ENCODE data around the gene NAXD. TPM values are rescaled to one million over a fixed set of nuclear protein-coding genes. Genes with fewer than 3 reads are reported as not detected.
"Not testable (repeated sequence)": the region's sequence is repeated elsewhere in the genome, so short reads cannot be mapped to it uniquely, and the experiment has no call there.

The NAXD gene
- total and polyA plus RNA-seq, 2 experiments from 2014 or later = 16.9 to 18.5 TPM

GRCh38 chr13:110632255-110632654 lies 16.9 kb downstream of the NAXD start:
- ATAC-seq; H3K27me3 Mint-ChIP-seq (ENCODE audit: insufficient read depth, low read depth, poor library complexity); H3K27me3 ChIP-seq (ENCODE audit: insufficient read depth); H3K27ac ChIP-seq (ENCODE audit: low read depth); H3K9me2 ChIP-seq (ENCODE audit: insufficient read depth); H3K9me3 Mint-ChIP-seq; H3K4me2 ChIP-seq; H3K4me1 ChIP-seq (ENCODE audit: insufficient read depth); H2AFZ ChIP-seq; H3K4me3 Mint-ChIP-seq; H3K4me3 ChIP-seq; H4K20me1 ChIP-seq (replicated peaks; ENCODE audit: insufficient read depth); H3F3A ChIP-seq (replicated peaks; ENCODE audit: low read depth); DNase-seq (ENCODE audit: low spot score); H3K4me1 Mint-ChIP-seq: not testable (repeated sequence)
- H3K36me3 ChIP-seq (ENCODE audit: insufficient read depth) = peaks cover 10% of the 10 kb centered on the region; the same call in 1 of the 2 replicates
- Mint-ChIP-seq H3K27ac (0 out of 2 replicates have a peak overlapping the region, but pooled peaks have one; percentile 46), H3K36me3 (ENCODE audit: low read depth) (peaks cover 81% of the 10 kb centered on the region)
- H3K79me2 ChIP-seq (replicated peaks; ENCODE audit: insufficient read depth) = peaks cover 60% of the 10 kb centered on the region

GRCh38 chr13:110633776-110634175 lies 18.4 kb downstream of the NAXD start:
- Histone ChIP-seq H3K27ac (ENCODE audit: low read depth) (no peak overlapping the region), H4K20me1 (replicated peaks; ENCODE audit: insufficient read depth) (0 out of 2 replicates have a peak, but pooled peaks cover 5% of the 10 kb centered on the region)
- peaks cover 4% of the 10 kb centered on the region; the same call in 1 of the 3 replicates for H3K9me3 Mint-ChIP-seq
- TF ChIP-seq NANOG (IDR thresholded peaks at IDR 0.05; ENCODE audit: borderline replicate concordance) = no peak
- TF ChIP-seq REST (IDR thresholded peaks at IDR 0.05; ENCODE audit: unreplicated experiment) = no peak
- TF ChIP-seq STAT1 (IDR thresholded peaks at IDR 0.05; ENCODE audit: unreplicated experiment) = no peak
- TF ChIP-seq ZNF114 (CRISPR knock-in tag; IDR thresholded peaks at IDR 0.05) = no peak
- TF ChIP-seq CREB1 (CRISPR knock-in tag; IDR thresholded peaks at IDR 0.05; ENCODE audit: low read depth) = no peak
- TF ChIP-seq EZH2phosphoT487 (IDR thresholded peaks at IDR 0.05; ENCODE audit: unreplicated experiment) = no peak
- TF ChIP-seq POLR2AphosphoS5 (IDR thresholded peaks at IDR 0.05; ENCODE audit: low read depth) = no peak
- no peak for TF ChIP-seq CTCF (conservative IDR thresholded peaks at IDR 0.05; ENCODE audit: low read depth in 2 of 2)
- TF ChIP-seq ZNF331 (CRISPR knock-in tag; IDR thresholded peaks at IDR 0.05; ENCODE audit: low read depth) = no peak
- TF ChIP-seq EZH2 (IDR thresholded peaks at IDR 0.05; ENCODE audit: low read depth, unreplicated experiment) = no peak
- TF ChIP-seq ETS1 (IDR thresholded peaks at IDR 0.05) = no peak
- TF ChIP-seq JUNB (IDR thresholded peaks at IDR 0.05; ENCODE audit: unreplicated experiment) = no peak

More at GRCh38 chr13:110633776-110634175, 18.4 kb downstream of the NAXD start:
- peaks cover 14% of the 10 kb centered on the region; the same call in 1 of the 2 replicates for H3K36me3 ChIP-seq (ENCODE audit: insufficient read depth)
- no peak overlapping the region for H2AFZ ChIP-seq
- no peaks in the 10 kb centered on the region for H3K4me1 ChIP-seq (ENCODE audit: insufficient read depth)
- no peaks in the 10 kb centered on the region for H3K9me2 ChIP-seq (ENCODE audit: insufficient read depth)
- DNase-seq (ENCODE audit: low spot score) = no peak
- H3K4me3 ChIP-seq = no peak overlapping the region
- no peaks in the 10 kb centered on the region for H3K27me3 ChIP-seq (ENCODE audit: insufficient read depth)
- ATAC-seq = no peak
- Mint-ChIP-seq H3K27me3 (ENCODE audit: insufficient read depth, low read depth, poor library complexity) (no peaks in the 10 kb centered on the region), H3K27ac (no peak overlapping the region), H3K4me3 (no peak overlapping the region), H3K4me1 (no peaks in the 10 kb centered on the region; the same call in 2 of the 3 replicates), H3K36me3 (ENCODE audit: low read depth) (peaks cover 77% of the 10 kb centered on the region)
- H3F3A ChIP-seq (replicated peaks; ENCODE audit: low read depth) = no peaks in the 10 kb centered on the region; the same call in 1 of the 2 replicates
- H3K79me2 ChIP-seq (replicated peaks; ENCODE audit: insufficient read depth) = peaks cover 45% of the 10 kb centered on the region
- H3K4me2 ChIP-seq = no peak overlapping the region

Data from GM23338 (cell line).